H1 (cell line): ENCODE results near the gene ANAPC5. TPM values are rescaled to one million over a fixed set of nuclear protein-coding genes. Genes with fewer than 3 reads are reported as not detected.

ENCODE experiments used
- GABPA ChIP-seq: IDR thresholded peaks from 2 replicates; pipeline ENCODE4 v1.6.1; 2011; ENCODE audit warnings: mild to moderate bottlenecking, low read length, moderate library complexity, borderline replicate concordance; ENCODE audit not compliant: insufficient read depth
- polyA plus RNA-seq, 7 experiments: library from polyadenylated mRNA; depleted of rRNA in 3 of 7; stranded (reverse) in 5 of 7; unstranded in 2 of 7; fragments of >200 nt in 5 of 7; fragments of 200-250 nt in 2 of 7; gene quantifications; 1 replicate in 5 of 7; 2 replicates in 1 of 7; 4 replicates in 1 of 7; pipeline versions ENCODE4 v1.2.1 to v1.2.3, GENCODE V29; 2011 to 2013; ENCODE audit warnings: missing spikeins in 2 of 7, mixed read lengths in 2 of 7
- total RNA-seq: library from RNA; stranded (reverse); fragmentation: NEBNext Ultra II Directional; extraction: Animal tissue kit (Norgen Biotek cat#: 25700); gene quantifications from 2 replicates; pipeline ENCODE4 v1.2.1, GENCODE V29; 2021

ANAPC5 gene
- total and polyA plus RNA-seq, 2 of the 8 experiments (the other 6 are each of a cell fraction or from before 2014, with no cell fraction given): 103 to 127 TPM

GRCh38 chr12:121259074-121259473 is 93.1 kb downstream of the ANAPC5 start (continued):
- no peak for TF ChIP-seq GABPA

Other genes starting within 250 kb of the ANAPC5 start
- gene P2RX7, start 219.5 kb downstream of the ANAPC5 start, total RNA-seq: 0.42 and 0.56 TPM in 2 replicates
- 0.16 and 0.38 TPM in 2 replicates for gene P2RX7, start 219.5 kb downstream of the ANAPC5 start, polyA plus RNA-seq (2011; rRNA removed)
- gene P2RX4, start 142.3 kb downstream of the ANAPC5 start, total RNA-seq: 7.1 and 9.5 TPM in 2 replicates
- gene P2RX4, start 142.3 kb downstream of the ANAPC5 start, polyA plus RNA-seq (2011; rRNA removed): 12.2 and 21.4 TPM in 2 replicates
- 28.7 and 30.6 TPM in 2 replicates for gene CAMKK2, start 55.7 kb downstream of the ANAPC5 start, total RNA-seq
- 29.6 and 31.2 TPM in 2 replicates for gene CAMKK2, start 55.7 kb downstream of the ANAPC5 start, polyA plus RNA-seq (2011; rRNA removed)
- 56.2 and 57.6 TPM in 2 replicates for gene RNF34, start 47.7 kb upstream of the ANAPC5 start, total RNA-seq
- gene RNF34, start 47.7 kb upstream of the ANAPC5 start, polyA plus RNA-seq (2011; rRNA removed): 37.9 and 38.4 TPM in 2 replicates
- gene KDM2B, start 228.6 kb upstream of the ANAPC5 start, total RNA-seq: 156 and 162 TPM in 2 replicates
- 111 and 167 TPM in 2 replicates for gene KDM2B, start 228.6 kb upstream of the ANAPC5 start, polyA plus RNA-seq (2011; rRNA removed)